ENCODE measurements around the gene SLC25A15. TPM values are rescaled to one million over a fixed set of nuclear protein-coding genes. Genes with fewer than 3 reads are reported as not detected.
A peak's percentile ranks its signal among the peaks of the same experiment; 100 is the strongest.

The SLC25A15 gene
- total and polyA plus RNA-seq, 2 donors (not counting 1 experiment from before 2014, with no cell fraction given): 6.8 to 9.6 TPM

DNA sequence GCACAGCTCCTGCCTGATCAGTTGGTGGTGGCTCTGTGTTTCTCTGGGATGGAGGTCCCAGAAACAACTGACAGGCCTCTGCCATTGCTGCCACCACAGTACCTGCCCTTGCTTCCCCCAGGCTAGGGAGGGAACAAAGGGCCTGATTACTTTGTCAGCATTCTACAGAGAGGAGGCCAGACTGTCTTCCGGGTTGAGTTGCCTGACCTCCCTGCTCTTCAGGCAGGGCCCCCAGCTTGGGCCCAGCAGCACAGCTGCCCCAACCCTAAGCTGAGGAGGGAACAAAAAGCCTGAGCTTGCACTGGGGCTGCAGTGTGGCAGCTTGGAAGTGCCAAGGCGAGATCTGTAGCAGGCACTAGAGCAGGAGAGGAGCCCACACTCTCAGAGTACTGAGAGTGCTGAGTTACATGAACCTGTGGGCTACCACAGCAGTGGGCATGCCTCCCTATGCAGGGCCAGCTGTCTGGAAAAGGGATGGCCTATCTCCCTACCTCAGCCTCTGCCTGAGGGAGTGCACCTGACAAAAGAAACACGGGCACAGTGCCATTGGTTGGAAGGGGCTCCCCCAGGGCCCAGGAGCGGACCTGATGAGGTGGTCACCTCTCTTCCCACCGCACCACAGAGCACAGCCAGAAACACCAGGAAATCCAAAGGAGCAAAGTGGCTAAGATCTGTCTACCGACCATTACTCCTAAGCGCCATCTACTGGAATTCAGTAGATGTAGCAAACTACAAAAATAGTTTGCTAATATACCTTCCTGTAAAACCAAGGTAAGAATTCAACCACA, 24.4 kb downstream of the SLC25A15 start:
- H3K9ac ChIP-seq (ENCODE audit: insufficient read depth, low read length): no peak overlapping the region
- no peak for TF ChIP-seq EZH2 (IDR thresholded peaks at IDR 0.05; ENCODE audit: low read length, missing control alignments)
- TF ChIP-seq, protein P1, sequence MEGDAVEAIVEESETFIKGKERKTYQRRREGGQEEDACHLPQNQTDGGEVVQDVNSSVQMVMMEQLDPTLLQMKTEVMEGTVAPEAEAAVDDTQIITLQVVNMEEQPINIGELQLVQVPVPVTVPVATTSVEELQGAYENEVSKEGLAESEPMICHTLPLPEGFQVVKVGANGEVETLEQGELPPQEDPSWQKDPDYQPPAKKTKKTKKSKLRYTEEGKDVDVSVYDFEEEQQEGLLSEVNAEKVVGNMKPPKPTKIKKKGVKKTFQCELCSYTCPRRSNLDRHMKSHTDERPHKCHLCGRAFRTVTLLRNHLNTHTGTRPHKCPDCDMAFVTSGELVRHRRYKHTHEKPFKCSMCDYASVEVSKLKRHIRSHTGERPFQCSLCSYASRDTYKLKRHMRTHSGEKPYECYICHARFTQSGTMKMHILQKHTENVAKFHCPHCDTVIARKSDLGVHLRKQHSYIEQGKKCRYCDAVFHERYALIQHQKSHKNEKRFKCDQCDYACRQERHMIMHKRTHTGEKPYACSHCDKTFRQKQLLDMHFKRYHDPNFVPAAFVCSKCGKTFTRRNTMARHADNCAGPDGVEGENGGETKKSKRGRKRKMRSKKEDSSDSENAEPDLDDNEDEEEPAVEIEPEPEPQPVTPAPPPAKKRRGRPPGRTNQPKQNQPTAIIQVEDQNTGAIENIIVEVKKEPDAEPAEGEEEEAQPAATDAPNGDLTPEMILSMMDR (conservative IDR thresholded peaks at IDR 0.05 in 1 of 2, IDR thresholded peaks at IDR 0.05 in 1 of 2; ENCODE audit: low read depth in 1 of 2, low read length in 2 of 2): peak; percentile 34 to 67
- H3K27me3 ChIP-seq (ENCODE audit: control insufficient read depth, insufficient read depth, low read length): no peaks in the 10 kb centered on the region
- no peaks in the 10 kb centered on the region for H3K79me2 ChIP-seq (ENCODE audit: control insufficient read depth, insufficient read depth, low read length)
- H4K20me1 ChIP-seq (ENCODE audit: control insufficient read depth, extremely low read depth, insufficient read depth, low read length): no peaks in the 10 kb centered on the region
- no peaks in the 10 kb centered on the region for H3K4me1 ChIP-seq (ENCODE audit: control insufficient read depth, extremely low read depth, insufficient read depth, low read length)
- H3K9me3 ChIP-seq (ENCODE audit: control insufficient read depth, insufficient read depth, low read depth, low read length): no peaks in the 10 kb centered on the region
- peak; percentile 12 to 49 for DNase-seq (ENCODE audit: low read depth in 2 of 2)
- no peaks in the 10 kb centered on the region for H3K36me3 ChIP-seq (ENCODE audit: control insufficient read depth, insufficient read depth, low read length)
- no peak overlapping the region for H3K27ac ChIP-seq (ENCODE audit: insufficient read depth, low read length)
- no peak overlapping the region for H3K4me2 ChIP-seq (ENCODE audit: extremely low read depth, insufficient read depth, low read length)
- H3K4me3 ChIP-seq (replicated peaks in 1 of 4; ENCODE audit: control extremely low read depth in 1 of 4, insufficient read depth in 1 of 4, low read depth in 3 of 4, low read length in 4 of 4): no peak overlapping the region
- no peak overlapping the region for H2AFZ ChIP-seq (ENCODE audit: low read length)

DNA sequence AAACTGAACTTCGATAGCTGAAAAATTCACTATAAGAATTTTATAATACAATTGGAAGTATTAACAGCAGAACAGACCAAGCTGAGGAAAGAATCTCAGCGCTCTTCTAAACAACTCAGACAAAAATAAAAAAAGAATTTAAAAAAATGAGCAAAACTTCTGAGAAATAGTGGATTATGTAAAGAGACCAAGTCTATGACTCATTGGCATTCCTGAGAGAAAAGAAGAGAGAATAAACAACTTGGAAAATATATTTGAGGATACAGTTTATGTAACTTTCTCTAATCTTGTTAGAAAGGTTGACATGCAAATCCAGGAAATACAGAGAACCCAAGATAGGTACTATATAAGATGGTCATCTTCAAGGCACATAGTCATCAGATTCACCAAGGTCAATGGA, 25.4 kb downstream of the SLC25A15 start:
- Histone ChIP-seq H3K36me3 (ENCODE audit: control insufficient read depth, insufficient read depth, low read length) (no peaks in the 10 kb centered on the region), H3K4me1 (ENCODE audit: control insufficient read depth, extremely low read depth, insufficient read depth, low read length) (no peaks in the 10 kb centered on the region), H2AFZ (ENCODE audit: low read length) (no peak overlapping the region), H3K79me2 (ENCODE audit: control insufficient read depth, insufficient read depth, low read length) (no peaks in the 10 kb centered on the region), H3K9ac (ENCODE audit: insufficient read depth, low read length) (no peak overlapping the region), H3K4me2 (ENCODE audit: extremely low read depth, insufficient read depth, low read length) (no peak overlapping the region), H3K27me3 (ENCODE audit: control insufficient read depth, insufficient read depth, low read length) (no peaks in the 10 kb centered on the region), H3K9me3 (ENCODE audit: control insufficient read depth, insufficient read depth, low read depth, low read length) (no peaks in the 10 kb centered on the region), H3K4me3 (replicated peaks in 1 of 4; ENCODE audit: control extremely low read depth in 1 of 4, insufficient read depth in 1 of 4, low read depth in 3 of 4, low read length in 4 of 4) (no peak overlapping the region), H4K20me1 (ENCODE audit: control insufficient read depth, extremely low read depth, insufficient read depth, low read length) (no peaks in the 10 kb centered on the region), H3K27ac (ENCODE audit: insufficient read depth, low read length) (no peak overlapping the region)
- peak; percentile 3 to 17 for DNase-seq (ENCODE audit: low read depth in 2 of 2)
- TF ChIP-seq, protein P1 (conservative IDR thresholded peaks at IDR 0.05 in 1 of 2, IDR thresholded peaks at IDR 0.05 in 1 of 2; ENCODE audit: low read depth in 1 of 2, low read length in 2 of 2): no peak
- TF ChIP-seq EZH2 (IDR thresholded peaks at IDR 0.05; ENCODE audit: low read length, missing control alignments): no peak

- no peaks in the 10 kb centered on the region for H3K9me3 ChIP-seq (ENCODE audit: control insufficient read depth, insufficient read depth, low read depth, low read length)
- no peaks in the 10 kb centered on the region for H4K20me1 ChIP-seq (ENCODE audit: control insufficient read depth, extremely low read depth, insufficient read depth, low read length)
- no peak overlapping the region for H3K9ac ChIP-seq (ENCODE audit: insufficient read depth, low read length)
- H2AFZ ChIP-seq (ENCODE audit: low read length): no peak overlapping the region
- no peaks in the 10 kb centered on the region for H3K36me3 ChIP-seq (ENCODE audit: control insufficient read depth, insufficient read depth, low read length)
- H3K27me3 ChIP-seq (ENCODE audit: control insufficient read depth, insufficient read depth, low read length): no peaks in the 10 kb centered on the region
- no peaks in the 10 kb centered on the region for H3K79me2 ChIP-seq (ENCODE audit: control insufficient read depth, insufficient read depth, low read length)
- H3K27ac ChIP-seq (ENCODE audit: insufficient read depth, low read length): no peak overlapping the region
- no peak overlapping the region for H3K4me3 ChIP-seq (replicated peaks in 1 of 4; ENCODE audit: control extremely low read depth in 1 of 4, insufficient read depth in 1 of 4, low read depth in 3 of 4, low read length in 4 of 4)
- TF ChIP-seq EZH2 (IDR thresholded peaks at IDR 0.05; ENCODE audit: low read length, missing control alignments): no peak
- TF ChIP-seq, protein P1 (conservative IDR thresholded peaks at IDR 0.05 in 1 of 2, IDR thresholded peaks at IDR 0.05 in 1 of 2; ENCODE audit: low read depth in 1 of 2, low read length in 2 of 2): no peak
- H3K4me2 ChIP-seq (ENCODE audit: extremely low read depth, insufficient read depth, low read length): no peak overlapping the region
- no peaks in the 10 kb centered on the region for H3K4me1 ChIP-seq (ENCODE audit: control insufficient read depth, extremely low read depth, insufficient read depth, low read length)
- DNase-seq (ENCODE audit: low read depth in 2 of 2): no peak
Measured at GRCh38 chr13:40818926-40819325, 29.5 kb downstream of the SLC25A15 start.

Measured in fibroblast of lung (primary cell).